Uterus (tissue), 4 donors: ENCODE measurements around the gene SPSB3. TPM values are rescaled to one million over a fixed set of nuclear protein-coding genes. Genes with fewer than 3 reads are reported as not detected.

Experiments
- DNase-seq, 2 donors: peaks; one replicate each; pipeline ENCODE4 v3.0.0-alpha.2; 2019 to 2020
- H3K27ac ChIP-seq, 2 donors: fragments of 200-600 bp; sonication (generic); 1 replicate in 1 of 2; 2 replicates in 1 of 2; pipeline ENCODE4 v1.5.1; 2016 to 2018
- H3K27me3 ChIP-seq, 2 donors: fragments of 200-600 bp; sonication (generic); one replicate each; pipeline ENCODE4 v1.5.1; 2018 to 2019; ENCODE audit warnings: control low read depth in 1 of 2
- H3K36me3 ChIP-seq, 2 donors: fragments of 200-600 bp; sonication (generic); one replicate each; pipeline ENCODE4 v1.5.1; 2019; ENCODE audit warnings: control low read depth in 1 of 2
- H3K4me1 ChIP-seq, 2 donors: fragments of 200-600 bp; sonication (generic); one replicate each; pipeline ENCODE4 v1.5.1; 2018 to 2019; ENCODE audit warnings: control low read depth in 1 of 2
- H3K4me3 ChIP-seq, 2 donors: fragments of 200-600 bp; sonication (generic); 1 replicate in 1 of 2; 2 replicates in 1 of 2; pipeline ENCODE4 v1.5.1; 2018 to 2019; ENCODE audit warnings: mild to moderate bottlenecking in 1 of 2
- H3K9me3 ChIP-seq, 2 donors: fragments of 200-600 bp; sonication (generic); one replicate each; pipeline ENCODE4 v1.5.1; 2019; ENCODE audit warnings: control low read depth in 1 of 2
- CTCF ChIP-seq, 4 experiments: fragments of 200-600 bp in 2 of 4; fragments of 450-650 bp in 2 of 4; sonication (generic) in 2 of 4; IDR thresholded peaks; one replicate each; pipeline ENCODE4 v1.5.1; 2016 to 2019; ENCODE audit warnings: antibody characterized with exemption in 4 of 4, mild to moderate bottlenecking in 2 of 4, moderate library complexity in 1 of 4
- POLR2A ChIP-seq, 2 donors: fragments of 450-650 bp; IDR thresholded peaks; one replicate each; pipeline ENCODE4 v1.6.1; 2016; ENCODE audit warnings: antibody characterized with exemption in 2 of 2, mild to moderate bottlenecking in 1 of 2, moderate library complexity in 1 of 2
- intact Hi-C: fragments of 100-400 bp; cut with DNase I; formaldehyde crosslinking; loops from one replicate; pipeline ENCODE4 v1.15.1; 2023; ENCODE audit warnings: low total_unique reads
- total RNA-seq, 4 donors: library from RNA; depleted of rRNA in 3 of 4; stranded (reverse); fragments of >200 nt in 3 of 4; gene quantifications; one replicate each; pipeline versions ENCODE4 v1.1.0 to v1.2.4, GENCODE V29; 2014 to 2023
- donor health status: DM: yes; HTN: yes; CAD: no.

The SPSB3 gene
- total RNA-seq, 4 donors from 2014 or later: 24.8 to 67.4 (median 55.8) TPM

- Histone ChIP-seq H3K27ac (no peak overlapping the region), H3K36me3 (no peaks in the 10 kb centered on the region), H3K27me3 (no peaks in the 10 kb centered on the region), H3K9me3 (no peaks in the 10 kb centered on the region), H3K4me1 (peaks cover 0 to 6% of the 10 kb centered on the region in 2 donors), H3K4me3 (no peak overlapping the region)
- no peak for TF ChIP-seq POLR2A (IDR thresholded peaks at IDR 0.05)
- TF ChIP-seq CTCF (IDR thresholded peaks at IDR 0.05): no peak
- intact Hi-C loops: no loop called here
- no peak for DNase-seq
Measured at GRCh38 chr16:1764971-1765370, 17.4 kb downstream of the SPSB3 start.

- H3K27ac ChIP-seq: no peak overlapping the region
- no peaks in the 10 kb centered on the region for H3K4me1 ChIP-seq
- no peak for TF ChIP-seq POLR2A (IDR thresholded peaks at IDR 0.05)
- TF ChIP-seq CTCF (IDR thresholded peaks at IDR 0.05): peak in 1 of 4 experiments; percentile 14
- H3K9me3 ChIP-seq: no peaks in the 10 kb centered on the region
- no peak overlapping the region for H3K4me3 ChIP-seq
- intact Hi-C loops: no loop called here
- DNase-seq: no peak
- H3K36me3 ChIP-seq: no peaks in the 10 kb centered on the region
- H3K27me3 ChIP-seq: no peaks in the 10 kb centered on the region
Measured at GRCh38 chr16:1763521-1764511, 18.6 kb downstream of the SPSB3 start.

- H3K36me3 ChIP-seq: no peaks in the 10 kb centered on the region
- no peaks in the 10 kb centered on the region for H3K4me1 ChIP-seq
- TF ChIP-seq POLR2A (IDR thresholded peaks at IDR 0.05): no peak
- TF ChIP-seq CTCF (IDR thresholded peaks at IDR 0.05): no peak
- no peak for DNase-seq
- H3K4me3 ChIP-seq: no peak overlapping the region
- H3K27me3 ChIP-seq: no peaks in the 10 kb centered on the region
- H3K9me3 ChIP-seq: no peaks in the 10 kb centered on the region
- intact Hi-C loops: no loop called here
- H3K27ac ChIP-seq: no peak overlapping the region
Measured at GRCh38 chr16:1762879-1763520, 19.4 kb downstream of the SPSB3 start.

- no peaks in the 10 kb centered on the region for H3K36me3 ChIP-seq
- DNase-seq: no peak
- intact Hi-C loops: no loop called here
Measured at GRCh38 chr16:1762196-1762878, 20.0 kb downstream of the SPSB3 start.

More at GRCh38 chr16:1762196-1762878, 20.0 kb downstream of the SPSB3 start:
- Histone ChIP-seq H3K9me3 (no peaks in the 10 kb centered on the region), H3K4me3 (no peak overlapping the region), H3K27me3 (no peaks in the 10 kb centered on the region), H3K4me1 (no peaks in the 10 kb centered on the region), H3K27ac (no peak overlapping the region)
- TF ChIP-seq CTCF (IDR thresholded peaks at IDR 0.05) (no peak), POLR2A (IDR thresholded peaks at IDR 0.05) (no peak)
